Measurements from ENCODE around the gene MBD3L5. TPM values are rescaled to one million over a fixed set of nuclear protein-coding genes. Genes with fewer than 3 reads are reported as not detected.
"Not testable (repeated sequence)": the region's sequence is repeated elsewhere in the genome, so short reads cannot be mapped to it uniquely, and the experiment has no call there.

Gene MBD3L5
- total RNA-seq (2014; rRNA removed; shearing (Covaris generic); ENCODE audit: low replicate concordance) = not detected in 2 replicates

DNA sequence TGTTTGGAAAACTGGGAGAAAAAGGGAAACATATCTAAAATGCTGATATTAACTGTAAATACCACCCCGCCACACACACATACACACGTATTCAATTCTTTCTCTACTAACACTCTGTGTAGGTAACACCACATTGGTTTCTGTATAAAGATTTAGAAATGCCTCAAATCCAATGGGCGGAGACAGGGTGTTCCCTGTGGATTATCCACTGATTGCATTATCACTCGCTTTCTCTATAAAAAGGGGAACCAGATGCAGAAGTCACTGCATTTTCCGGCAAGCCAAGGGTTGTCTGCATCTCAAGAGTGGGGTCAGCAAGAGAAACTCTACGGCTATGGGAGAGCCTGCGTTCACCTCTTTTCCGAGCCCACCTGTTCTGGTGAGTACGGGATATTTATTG lies at the start of gene MBD3L5:
MBD3L5 (plus strand) TSS at position 301 of the 400 bp plus-strand sequence; CDS start at position 335, 34 bp downstream.
- not testable (repeated sequence) for H3K9me3 ChIP-seq, H3K36me3 ChIP-seq, H3K27me3 ChIP-seq, DNase-seq, H3K4me3 ChIP-seq

DNA sequence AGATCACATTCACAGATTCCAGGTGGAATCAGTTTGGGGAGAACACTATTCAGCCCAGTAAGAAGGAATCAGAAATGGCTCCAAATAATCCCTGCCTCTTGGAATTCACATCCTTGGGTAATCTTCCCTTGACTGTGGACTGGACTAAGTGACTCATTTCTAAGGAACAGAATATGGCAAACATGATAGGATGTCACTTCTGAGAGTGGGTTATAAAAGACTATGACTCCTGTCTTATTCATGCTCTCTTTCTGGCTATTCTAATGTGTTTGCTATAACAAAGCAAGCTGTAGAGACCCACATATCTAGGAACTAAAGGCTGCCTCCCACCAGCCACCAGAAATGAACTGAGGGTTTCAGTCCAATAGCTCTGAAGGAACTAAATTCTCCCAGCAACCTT lies 46.9 kb upstream of the MBD3L5 start:
- Histone ChIP-seq H3K27me3 (peaks cover 17% of the 10 kb centered on the region), H3K4me3 (no peak overlapping the region)
- DNase-seq = no peak

DNA sequence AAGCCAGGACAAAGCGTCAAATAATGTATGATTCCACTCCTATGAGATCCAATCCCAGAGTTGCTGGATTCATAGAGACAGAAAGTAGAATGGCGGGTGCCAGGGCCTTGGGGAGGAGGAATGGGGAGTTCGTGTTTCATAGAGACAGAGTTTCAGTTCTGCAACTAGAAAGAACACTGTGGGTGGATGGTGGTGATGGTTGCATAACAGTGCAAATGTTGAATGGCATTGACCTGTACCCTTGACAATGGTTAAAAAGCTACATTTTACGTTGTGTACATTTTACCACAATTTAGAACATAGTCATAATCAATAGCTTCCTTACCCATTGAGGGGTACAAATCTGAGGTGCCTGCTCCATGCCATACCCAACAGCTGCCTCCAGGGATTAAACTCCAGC lies 42.5 kb upstream of the MBD3L5 start:
- no peaks in the 10 kb centered on the region for H3K36me3 ChIP-seq
- peaks cover 26% of the 10 kb centered on the region for H3K27me3 ChIP-seq
- DNase-seq = no peak
- peaks cover 29% of the 10 kb centered on the region for H3K9me3 ChIP-seq
- no peak overlapping the region for H3K4me3 ChIP-seq

More for the DNA sequence above, 46.9 kb upstream of the MBD3L5 start:
- Histone ChIP-seq H3K36me3 (no peaks in the 10 kb centered on the region), H3K9me3 (peaks cover 39% of the 10 kb centered on the region)

DNA sequence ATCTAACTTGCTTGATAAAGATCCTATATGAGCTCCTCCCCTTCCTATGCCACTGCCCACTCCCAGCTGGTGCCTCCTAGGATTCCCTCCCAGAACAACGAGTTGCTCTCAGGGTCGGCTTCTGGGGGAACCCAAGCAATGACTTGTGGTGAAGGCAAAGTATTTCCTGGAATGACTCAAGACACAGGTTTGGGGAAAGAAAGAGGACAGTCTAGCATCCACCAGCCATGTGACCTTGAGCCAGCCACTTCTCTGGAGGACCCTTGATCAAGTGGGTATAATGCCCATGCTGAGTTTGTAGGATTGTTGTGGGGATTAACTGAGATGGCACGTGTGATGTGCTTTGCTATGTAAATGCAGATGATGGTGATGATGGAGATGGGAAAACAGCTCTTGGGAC lies 42.1 kb upstream of the MBD3L5 start:
- Histone ChIP-seq H3K27me3 (peaks cover 26% of the 10 kb centered on the region), H3K9me3 (peaks cover 29% of the 10 kb centered on the region), H3K36me3 (no peaks in the 10 kb centered on the region), H3K4me3 (no peak overlapping the region)
- no peak for DNase-seq

GRCh38 chr19:6995054-6995453 lies 35.3 kb upstream of the MBD3L5 start:
- no peak for DNase-seq
- no peaks in the 10 kb centered on the region for H3K36me3 ChIP-seq
- no peak overlapping the region for H3K4me3 ChIP-seq
- H3K9me3 ChIP-seq = peaks cover 2% of the 10 kb centered on the region; the same call in 1 of the 2 replicates
- H3K27me3 ChIP-seq = peaks cover 3% of the 10 kb centered on the region; the same call in 1 of the 2 replicates

DNA sequence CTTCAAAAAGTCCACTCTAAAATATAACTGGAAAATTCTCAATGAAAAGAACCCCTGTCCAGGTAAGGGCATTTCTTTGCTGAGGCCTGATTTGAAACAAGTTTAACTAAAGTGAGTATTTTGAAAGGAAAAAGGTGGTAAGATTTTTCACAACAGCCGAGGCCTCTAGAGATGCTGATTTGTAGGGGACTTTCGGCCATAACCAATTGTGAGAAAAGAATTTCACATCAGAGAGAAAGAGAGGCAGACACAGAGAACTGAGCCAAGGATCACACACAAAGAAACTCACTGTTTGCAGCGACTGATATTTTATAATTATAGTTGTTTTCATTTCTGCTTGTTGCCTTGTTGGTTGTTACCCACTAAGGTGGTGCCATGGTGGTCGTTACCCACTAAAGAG lies 33.6 kb upstream of the MBD3L5 start:
- no peaks in the 10 kb centered on the region for H3K36me3 ChIP-seq
- H3K9me3 ChIP-seq = peaks cover 2% of the 10 kb centered on the region
- H3K27me3 ChIP-seq = no peaks in the 10 kb centered on the region; the same call in 1 of the 2 replicates
- DNase-seq = no peak
- H3K4me3 ChIP-seq = no peak overlapping the region

GRCh38 chr19:6997679-6998445 lies 32.5 kb upstream of the MBD3L5 start:
- DNase-seq = no peak
- H3K4me3 ChIP-seq = no peak overlapping the region
- peaks cover 7% of the 10 kb centered on the region; the same call in 1 of the 2 replicates for H3K27me3 ChIP-seq
- H3K36me3 ChIP-seq = no peaks in the 10 kb centered on the region
- peaks cover 2% of the 10 kb centered on the region for H3K9me3 ChIP-seq

GRCh38 chr19:6999933-7000332 lies 30.4 kb upstream of the MBD3L5 start:
- Histone ChIP-seq H3K9me3 (peaks cover 2% of the 10 kb centered on the region), H3K4me3 (no peak overlapping the region), H3K36me3 (no peaks in the 10 kb centered on the region), H3K27me3 (peaks cover 7% of the 10 kb centered on the region)
- no peak for DNase-seq

DNA sequence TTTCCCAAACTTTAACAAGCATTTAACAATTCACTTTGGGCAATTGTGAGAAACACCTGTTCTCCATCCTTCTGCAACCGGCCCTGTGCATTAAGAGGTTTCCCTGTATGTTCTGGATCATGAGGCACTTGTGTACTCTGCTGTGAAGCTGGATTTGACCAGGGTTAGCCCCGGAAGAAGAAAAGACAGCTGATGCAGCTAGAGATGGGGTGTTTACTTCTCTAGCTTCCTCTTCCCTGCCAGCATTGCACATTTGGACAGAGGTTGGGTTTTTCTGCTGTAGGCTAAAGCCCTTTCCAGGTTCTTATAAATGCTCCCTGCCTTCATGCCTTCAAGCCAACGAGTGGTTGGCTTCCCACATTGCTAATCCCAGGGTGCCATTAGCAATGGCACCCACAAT lies 30.0 kb upstream of the MBD3L5 start:
- Histone ChIP-seq H3K27me3 (peaks cover 7% of the 10 kb centered on the region), H3K4me3 (no peak overlapping the region), H3K9me3 (peaks cover 2% of the 10 kb centered on the region), H3K36me3 (no peaks in the 10 kb centered on the region)
- DNase-seq = no peak

DNA sequence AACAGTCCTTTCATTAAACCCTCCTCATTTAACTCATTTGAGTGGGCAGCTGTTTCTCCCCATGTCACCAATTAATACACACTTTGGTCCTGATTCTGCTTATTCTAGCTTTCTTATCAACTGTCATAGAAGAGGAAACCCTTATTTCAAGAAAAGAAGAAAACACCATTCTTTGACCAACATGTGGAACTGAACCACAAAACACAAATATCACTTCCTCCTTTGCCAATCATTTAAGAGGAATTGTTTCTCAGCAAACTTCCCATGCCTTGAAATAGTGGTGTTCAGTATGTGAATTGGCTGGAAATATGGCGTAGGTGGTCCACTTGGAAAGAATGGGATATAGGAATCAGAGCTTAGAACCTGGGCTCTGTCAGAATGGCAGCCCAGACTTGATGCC lies 29.6 kb upstream of the MBD3L5 start:
- Histone ChIP-seq H3K9me3 (peaks cover 2% of the 10 kb centered on the region), H3K36me3 (no peaks in the 10 kb centered on the region), H3K27me3 (peaks cover 7% of the 10 kb centered on the region), H3K4me3 (no peak overlapping the region)
- no peak for DNase-seq

DNA sequence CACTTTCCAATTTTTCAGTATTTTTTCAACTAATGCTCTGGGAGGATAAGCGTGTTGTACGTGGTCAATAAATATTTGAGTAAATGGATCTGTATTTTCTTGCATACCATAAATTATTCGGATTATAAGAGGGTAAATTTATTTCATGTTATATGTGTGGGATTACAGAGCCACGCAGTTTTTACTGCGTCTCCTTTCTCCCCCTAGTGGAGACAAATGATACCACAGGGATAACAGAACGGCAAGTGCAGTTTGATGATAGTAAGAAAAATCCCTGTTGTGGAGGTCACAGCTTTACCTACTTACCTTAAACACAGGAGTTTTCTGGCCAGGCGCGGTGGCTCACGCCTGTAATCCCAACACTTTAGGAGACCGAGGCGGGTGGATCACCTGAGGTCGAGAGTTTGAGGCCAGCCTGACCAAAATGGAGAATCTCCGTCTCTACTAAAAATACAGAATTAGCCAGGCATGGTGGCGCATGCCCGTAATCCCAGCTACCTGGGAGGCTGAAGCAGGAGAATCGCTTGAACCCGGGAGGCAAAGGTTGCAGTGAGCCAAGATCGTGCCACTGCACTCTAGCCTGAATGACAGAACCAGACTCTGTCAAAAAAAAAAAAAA lies 26.0 kb upstream of the MBD3L5 start:
- no peaks in the 10 kb centered on the region; the same call in none of the 2 replicates for H3K9me3 ChIP-seq
- DNase-seq = peak; percentile 11
- no peaks in the 10 kb centered on the region for H3K36me3 ChIP-seq
- H3K27me3 ChIP-seq = peaks cover 7% of the 10 kb centered on the region
- H3K4me3 ChIP-seq = no peak overlapping the region

GRCh38 chr19:7006135-7006704 lies 24.2 kb upstream of the MBD3L5 start:
- DNase-seq = no peak

DNA sequence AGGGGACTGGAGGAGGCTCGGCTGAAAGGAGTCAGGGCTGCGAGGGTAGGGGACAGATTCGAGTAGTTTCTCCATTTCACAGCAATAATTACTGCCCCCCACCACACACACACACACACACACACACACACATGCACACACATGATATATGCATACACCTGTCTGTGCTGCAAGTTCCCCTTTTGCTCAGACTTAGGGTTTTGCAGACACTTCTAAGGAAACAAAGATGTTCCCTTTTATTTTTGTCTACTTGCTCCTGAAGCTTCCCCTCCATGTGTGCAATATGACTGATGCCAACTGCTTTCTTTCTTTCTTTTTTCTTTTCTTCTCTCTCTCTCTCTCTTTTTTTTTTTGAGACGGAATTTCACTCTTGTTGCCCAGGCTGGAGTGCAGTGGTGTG lies 22.5 kb upstream of the MBD3L5 start:
- Histone ChIP-seq H3K27me3 (no peaks in the 10 kb centered on the region; the same call in 1 of the 2 replicates), H3K9me3 (0 out of 2 replicates have a peak, but pooled peaks cover 2% of the 10 kb centered on the region), H3K36me3 (no peaks in the 10 kb centered on the region), H3K4me3 (no peak overlapping the region)
- DNase-seq = no peak

More at GRCh38 chr19:7006135-7006704, 24.2 kb upstream of the MBD3L5 start:
- Histone ChIP-seq H3K27me3 (peaks cover 7% of the 10 kb centered on the region), H3K4me3 (no peak overlapping the region), H3K9me3 (no peaks in the 10 kb centered on the region), H3K36me3 (no peaks in the 10 kb centered on the region)

DNA sequence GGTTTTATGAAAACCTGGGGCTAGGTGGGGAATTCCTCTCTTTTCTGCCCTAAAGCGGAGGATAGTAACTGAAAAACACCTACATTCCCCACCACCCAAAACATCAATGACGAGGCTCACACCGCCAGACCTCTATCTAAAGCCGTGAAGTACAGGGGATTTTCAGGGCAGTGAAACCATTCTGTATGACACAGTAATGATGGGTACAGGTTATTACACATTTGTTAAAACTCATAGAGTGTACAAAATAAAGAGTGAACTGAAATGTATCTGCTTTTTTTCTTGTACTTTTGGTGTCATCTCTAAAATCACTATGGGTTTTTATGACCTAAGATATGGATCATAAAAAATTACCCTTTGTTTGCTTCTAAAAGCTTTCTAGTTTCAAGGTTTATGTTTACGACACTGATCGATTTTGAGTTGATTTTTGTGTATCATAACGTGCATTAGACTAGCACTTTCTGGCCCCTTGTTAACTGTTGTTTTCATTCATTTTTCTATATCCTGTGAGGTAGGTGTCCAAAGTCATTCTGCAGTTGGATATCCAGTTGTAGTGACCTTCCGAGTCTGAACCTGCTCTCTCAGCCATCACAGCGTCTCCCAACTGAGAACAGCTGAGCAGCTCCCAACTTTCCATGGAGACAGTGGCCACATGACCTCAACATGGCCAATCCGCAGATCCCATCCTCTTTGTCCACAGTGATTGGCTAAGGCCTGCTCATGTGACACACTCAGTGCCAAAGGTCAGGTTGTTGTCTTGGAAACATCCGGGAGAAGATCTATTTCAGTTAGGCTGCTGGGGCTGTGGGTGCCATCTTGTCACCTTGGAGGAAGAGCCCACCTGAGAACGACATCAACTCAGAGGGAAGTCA lies 19.4 kb upstream of the MBD3L5 start:
- Histone ChIP-seq H3K36me3 (no peaks in the 10 kb centered on the region), H3K4me3 (no peak overlapping the region), H3K9me3 (peaks cover 12% of the 10 kb centered on the region), H3K27me3 (no peaks in the 10 kb centered on the region)
- DNase-seq = no peak

DNA sequence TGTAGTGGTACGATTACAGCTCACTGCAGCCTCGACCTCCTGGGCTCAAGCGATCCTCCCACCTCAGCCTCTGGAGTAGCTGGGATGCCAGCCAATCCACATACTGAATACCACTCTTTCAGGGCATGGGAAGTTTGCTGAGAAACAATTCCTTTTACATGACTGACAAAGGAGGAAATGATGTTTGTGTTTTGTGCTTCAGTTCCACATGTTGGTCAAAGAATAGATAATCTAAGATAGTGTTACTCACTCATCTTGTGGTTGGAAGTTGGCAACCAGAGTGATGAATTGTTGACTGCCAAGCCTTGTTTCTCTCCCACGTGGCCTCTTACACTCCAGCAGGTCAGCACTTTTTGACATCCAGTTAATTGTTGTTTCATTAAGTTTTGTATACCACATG lies 16.7 kb upstream of the MBD3L5 start:
- Histone ChIP-seq H3K9me3 (peaks cover 12% of the 10 kb centered on the region), H3K27me3 (no peaks in the 10 kb centered on the region), H3K4me3 (no peak overlapping the region), H3K36me3 (no peaks in the 10 kb centered on the region)
- DNase-seq = peak; percentile 84

GRCh38 chr19:7018828-7019227 lies 11.6 kb upstream of the MBD3L5 start:
- no peak overlapping the region for H3K4me3 ChIP-seq
- H3K9me3 ChIP-seq = peaks cover 10% of the 10 kb centered on the region
- no peaks in the 10 kb centered on the region for H3K27me3 ChIP-seq
- DNase-seq = no peak
- H3K36me3 ChIP-seq = no peaks in the 10 kb centered on the region
